HepG2 (cell line): ENCODE measurements around the gene CXADR. TPM values are rescaled to one million over a fixed set of nuclear protein-coding genes. Genes with fewer than 3 reads are reported as not detected.

Source experiments
- ATAC-seq: fragments of 200-7000 bp; cut with Tn5 transposase; 3 replicates; pipeline ENCODE4 v1.9.1; 2020; ENCODE audit warnings: mild to moderate bottlenecking, moderate library complexity
- BruUV-seq: library from RNA; stranded (reverse); fragments of 400-500 nt; replicated peaks from 2 replicates; lab custom pipeline; 2021; lab: Mats Ljungman, UMichigan
- CTCF ChIA-PET: fragments of 300-600 bp; formaldehyde crosslinking; extraction: SDS; loops from one replicate; lab custom pipeline; 2021; ENCODE audit warnings: low total read pairs, inconsistent platforms, low intra/inter-chr PET ratio; lab: Yijun Ruan, JAX
- POLR2A ChIA-PET: fragments of 350-600 bp; sonication (Branson Sonifier 250); formaldehyde crosslinking; loops from one replicate; lab custom pipeline; 2020; ENCODE audit warnings: antibody characterized with exemption, inconsistent platforms; lab: Yijun Ruan, JAX
- DNase-seq: peaks from one replicate; pipeline ENCODE4 v3.0.0-alpha.2; 2015; ENCODE audit warnings: low spot score
- FAIRE-seq: peaks from 3 replicates; lab custom pipeline; 2011; peaks lifted over from hg19 to GRCh38; lab: Jason Lieb, UNC
- H2AFZ ChIP-seq: one replicate; pipeline ENCODE4 v1.6.1; 2011; ENCODE audit warnings: low read length, inconsistent platforms
- H3K27ac ChIP-seq: fragments of 300-600 bp; 3 replicates; pipeline ENCODE4 v1.8.0; 2011; ENCODE audit warnings: mixed run types, mild to moderate bottlenecking, mixed read lengths, low read length, inconsistent platforms; ENCODE audit not compliant: insufficient read depth; ENCODE audit errors: extremely low read length
- H3K27me3 ChIP-seq, 2 experiments: fragments of 200-600 bp in 1 of 2; 2 replicates in 1 of 2; 3 replicates in 1 of 2; pipeline versions ENCODE4 v1.6.0 to v1.8.0; 2011; ENCODE audit warnings: low read length in 2 of 2, mild to moderate bottlenecking in 2 of 2, moderate library complexity in 2 of 2, inconsistent platforms in 1 of 2; ENCODE audit not compliant: insufficient read depth in 2 of 2, control insufficient read depth in 1 of 2
- H3K36me3 ChIP-seq, 2 experiments: fragments of 200-600 bp in 1 of 2; replicated peaks in 1 of 2; 2 replicates in 1 of 2; 3 replicates in 1 of 2; pipeline versions ENCODE4 v1.5.1 to v1.8.0; 2011; ENCODE audit warnings: low read length in 2 of 2, inconsistent platforms in 1 of 2; ENCODE audit not compliant: insufficient read depth in 2 of 2, control insufficient read depth in 1 of 2
- H3K4me1 ChIP-seq: 2 replicates; pipeline ENCODE4 v1.5.1; 2012; ENCODE audit warnings: low read length, inconsistent platforms; ENCODE audit not compliant: insufficient read depth
- H3K4me2 ChIP-seq: 2 replicates; pipeline ENCODE4 v1.6.0; 2011; ENCODE audit warnings: low read depth, low read length, inconsistent platforms
- H3K4me3 ChIP-seq, 3 experiments: fragments of 200-600 bp in 1 of 3; sonication (generic), shearing (Covaris generic) in 1 of 3; replicated peaks in 1 of 3; 2 replicates each; pipeline ENCODE4 v1.5.1; 2011 to 2016; ENCODE audit warnings: low read length in 3 of 3, inconsistent platforms in 2 of 3, low read depth in 2 of 3, mild to moderate bottlenecking in 2 of 3, control low read depth in 1 of 3, mixed read lengths in 1 of 3; ENCODE audit not compliant: insufficient read depth in 1 of 3
- H3K79me2 ChIP-seq: one replicate; pipeline ENCODE4 v1.6.1; 2011; ENCODE audit warnings: low read length, inconsistent platforms; ENCODE audit not compliant: insufficient read depth
- H3K9ac ChIP-seq: 2 replicates; pipeline ENCODE4 v1.6.0; 2011; ENCODE audit warnings: mild to moderate bottlenecking, low read depth, low read length, inconsistent platforms; ENCODE audit not compliant: insufficient read depth
- H3K9me3 ChIP-seq: 2 replicates; pipeline ENCODE4 v1.5.1; 2012; ENCODE audit warnings: mild to moderate bottlenecking, low read length
- H4K20me1 ChIP-seq: 2 replicates; pipeline ENCODE4 v1.6.0; 2011; ENCODE audit warnings: inconsistent platforms, mild to moderate bottlenecking, low read length, moderate library complexity; ENCODE audit not compliant: insufficient read depth
- AGO2 ChIP-seq: fragments of 200-400 bp; formaldehyde crosslinking; optimal IDR thresholded peaks from 2 replicates; pipeline ENCODE3; 2017; ENCODE audit warnings: mild to moderate bottlenecking, low read depth, low read length, moderate library complexity
- GABPA ChIP-seq, 2 experiments: IDR thresholded peaks; 2 replicates each; pipeline ENCODE4 v1.6.1; 2011 to 2016; ENCODE audit warnings: low read depth in 2 of 2, low read length in 1 of 2, missing biosample characterization in 1 of 2, missing genetic modification characterization in 1 of 2
- ZNF276 ChIP-seq: sonication (generic); formaldehyde crosslinking; IDR thresholded peaks from 2 replicates; pipeline ENCODE4 v1.4.0; 2020; ENCODE audit warnings: mild to moderate bottlenecking, low read depth, missing genetic modification reagents
- ZNF563 ChIP-seq: sonication (generic); formaldehyde crosslinking; IDR thresholded peaks from 2 replicates; pipeline ENCODE4 v1.8.0; 2022; ENCODE audit warnings: mild to moderate bottlenecking, moderate library complexity, missing genetic modification reagents
- ZNF800 ChIP-seq: sonication (generic); formaldehyde crosslinking; IDR thresholded peaks from 2 replicates; pipeline ENCODE4 v1.4.0; 2020; ENCODE audit warnings: missing genetic modification reagents
- WGBS: methylation state at CpG from one replicate; pipeline ENCODE4 v1.1.6; 2017; ENCODE audit warnings: low lambda C conversion rate; 5-methylcytosine and 5-hydroxymethylcytosine counted together
- in situ Hi-C: cut with HindIII; loops from 2 replicates; pipeline ENCODE4 v1.10.0; 2017; ENCODE audit warnings: low pct_unique_long_range_greater_than_20kb; ENCODE audit not compliant: extremely low pct_ligation_motif_present
- intact Hi-C: fragments of 100-400 bp; cut with micrococcal nuclease; formaldehyde crosslinking; loops from one replicate; pipeline ENCODE4 v1.10.0; 2022; ENCODE audit not compliant: unreplicated experiment
- polyA plus RNA-seq, 8 experiments: library from polyadenylated mRNA; depleted of rRNA in 3 of 8; stranded (reverse) in 7 of 8; unstranded in 1 of 8; fragments of >200 nt; fragmentation: Illumina TruSeq in 4 of 8; extraction: Trizol in 4 of 8; gene quantifications; 2 replicates each; pipeline versions ENCODE4 v1.2.1 to v1.2.3, GENCODE V29; 2011 to 2016; ENCODE audit warnings: low read depth in 4 of 8, missing spikeins in 1 of 8, mixed read lengths in 1 of 8; ENCODE audit not compliant: insufficient read depth in 1 of 8
- total RNA-seq, 5 experiments: library from RNA; depleted of rRNA; stranded (reverse); fragments of >200 nt; fragmentation: Illumina TruSeq; extraction: Trizol; gene quantifications; 2 replicates each; pipeline ENCODE4 v1.2.3, GENCODE V29; 2016; ENCODE audit warnings: low read depth in 1 of 5

The CXADR gene
- total and polyA plus RNA-seq, 2 of the 13 experiments (the other 11 are each of a cell fraction or from before 2014, with no cell fraction given): 86.8 to 110 TPM

- Histone ChIP-seq H3K27me3 (no peaks in the 10 kb centered on the region), H4K20me1 (no peaks in the 10 kb centered on the region; the same call in 1 of the 2 replicates), H2AFZ (no peak overlapping the region), H3K9me3 (no peaks in the 10 kb centered on the region), H3K4me2 (no peak overlapping the region)
- no peak for FAIRE-seq
- no peak for TF ChIP-seq GABPA (IDR thresholded peaks at IDR 0.05; ENCODE audit: low read depth, low read length)
- no peak for TF ChIP-seq GABPA (CRISPR knock-in tag; IDR thresholded peaks at IDR 0.05; ENCODE audit: low read depth)
- TF ChIP-seq ZNF563 (CRISPR knock-in tag): no peak
- no peak for TF ChIP-seq ZNF800 (CRISPR knock-in tag)
- TF ChIP-seq ZNF276 (CRISPR knock-in tag): no peak
- TF ChIP-seq AGO2: peak; percentile 21
- TF ChIP-seq, all 625 proteins: peak for 1
- ATAC-seq (no peak), DNase-seq (no peak)
- POLR2A ChIA-PET: no interaction called here
- in situ Hi-C loops: no loop called here
- no peaks in the 10 kb centered on the region for H3K79me2 ChIP-seq
- H3K4me1 ChIP-seq: no peaks in the 10 kb centered on the region
- BruUV-seq: no TSS peak
- H3K4me3 ChIP-seq: no peak overlapping the region
- no peak overlapping the region for H3K27ac ChIP-seq
- WGBS: 100% methylated on average over 1 of the region's 1 CpG
- intact Hi-C loops: no loop called here
- H3K9ac ChIP-seq: no peak overlapping the region
- peaks cover 12 to 80% of the 10 kb centered on the region in 2 experiments for H3K36me3 ChIP-seq
- CTCF ChIA-PET: no interaction called here
Observed at GRCh38 chr21:17597680-17598079, 84.8 kb downstream of the CXADR start.
